GM21423 (cell line): Measurements from ENCODE around the gene CDK12.
"Not testable (repeated sequence)": the region's sequence is repeated elsewhere in the genome, so short reads cannot be mapped to it uniquely, and the experiment has no call there.

ENCODE experiments used
- ATAC-seq: cut with Tn5 transposase; IDR thresholded peaks from one replicate; pipeline ENCODE4 v1.9.1; 2021; ENCODE audit warnings: mild to moderate bottlenecking, moderate library complexity; ENCODE audit not compliant: unreplicated experiment

CDK12 gene

GRCh38 chr17:39496921-39497320 lies 35.6 kb downstream of the CDK12 start:
- ATAC-seq, result not testable (repeated sequence)

- ATAC-seq, result no peak
Measured at GRCh38 chr17:39507511-39507910, 46.2 kb downstream of the CDK12 start.

- no peak for ATAC-seq
Measured at GRCh38 chr17:39508987-39509386, 47.7 kb downstream of the CDK12 start.

DNA sequence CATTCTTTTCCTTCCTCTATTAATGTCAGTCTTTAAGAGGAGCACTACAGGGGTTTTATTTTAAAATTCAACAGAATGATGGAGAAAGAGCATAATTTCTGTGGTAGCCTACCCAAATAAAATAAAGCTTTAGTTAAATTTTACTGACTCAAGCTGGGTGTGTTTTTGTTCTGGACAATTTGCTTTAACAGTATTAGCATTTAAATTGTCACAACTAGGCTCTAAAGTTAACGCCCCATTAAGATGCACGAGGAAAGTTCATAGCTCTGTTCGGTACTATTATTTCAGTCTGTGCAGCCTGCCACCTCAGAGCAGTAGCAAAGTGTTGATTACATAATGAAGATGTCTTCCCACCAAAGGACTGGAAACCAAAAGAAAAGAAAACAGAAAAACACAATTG lies 52.0 kb downstream of the CDK12 start:
- no peak for ATAC-seq

DNA sequence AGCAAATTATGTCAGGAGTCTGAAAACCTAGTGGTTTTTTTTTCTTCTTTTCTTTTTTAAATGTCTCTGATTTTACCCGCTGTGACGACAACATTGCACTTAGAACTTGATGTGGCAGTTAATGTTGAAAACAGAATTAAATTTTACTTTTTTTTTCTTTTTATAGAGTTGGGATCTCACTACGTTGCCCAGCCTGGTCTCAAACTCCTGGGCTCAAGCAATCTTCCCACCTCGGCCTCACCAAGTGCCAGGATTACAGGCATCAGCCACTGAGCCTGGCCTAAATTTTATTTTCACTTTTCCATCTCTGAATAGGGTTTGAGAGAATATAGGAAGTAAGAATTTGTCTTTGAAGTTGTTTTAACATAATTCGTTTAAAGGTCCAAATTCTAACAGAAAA lies 52.6 kb downstream of the CDK12 start:
- ATAC-seq, result no peak

DNA sequence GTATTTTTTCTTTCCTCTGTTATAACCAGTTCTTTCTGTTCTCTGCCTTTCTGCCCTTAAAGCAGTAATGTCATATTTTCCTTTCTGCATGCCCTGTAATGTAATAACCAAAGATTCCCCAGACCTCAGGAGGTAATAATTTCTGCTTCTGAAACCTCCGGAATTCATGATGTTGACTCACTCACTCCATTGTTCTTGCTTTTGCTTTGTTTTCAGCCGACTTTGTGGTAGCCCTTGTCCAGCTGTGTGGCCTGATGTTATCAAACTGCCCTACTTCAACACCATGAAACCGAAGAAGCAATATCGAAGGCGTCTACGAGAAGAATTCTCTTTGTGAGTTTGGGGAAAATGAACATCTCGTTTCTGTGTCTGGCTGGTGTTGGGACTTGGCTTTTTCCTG lies 55.9 kb downstream of the CDK12 start:
- no peak for ATAC-seq

GRCh38 chr17:39525801-39526506 lies 64.7 kb downstream of the CDK12 start:
- ATAC-seq, result no peak

- no peak for ATAC-seq
Measured at GRCh38 chr17:39527220-39527813, 66.0 kb downstream of the CDK12 start.

- no peak for ATAC-seq
Measured at GRCh38 chr17:39529455-39529854, 68.2 kb downstream of the CDK12 start.

DNA sequence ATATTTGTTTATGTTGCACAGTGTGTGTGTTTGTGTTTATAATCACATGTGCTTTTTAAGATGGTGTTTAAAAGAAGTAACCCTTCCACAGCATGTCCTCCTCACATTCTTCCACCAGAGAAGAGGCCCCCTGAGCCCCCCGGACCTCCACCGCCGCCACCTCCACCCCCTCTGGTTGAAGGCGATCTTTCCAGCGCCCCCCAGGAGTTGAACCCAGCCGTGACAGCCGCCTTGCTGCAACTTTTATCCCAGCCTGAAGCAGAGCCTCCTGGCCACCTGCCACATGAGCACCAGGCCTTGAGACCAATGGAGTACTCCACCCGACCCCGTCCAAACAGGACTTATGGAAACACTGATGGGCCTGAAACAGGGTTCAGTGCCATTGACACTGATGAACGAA lies 69.2 kb downstream of the CDK12 start:
- ATAC-seq, result no peak

GRCh38 chr17:39531252-39531651 lies 70.0 kb downstream of the CDK12 start:
- no peak for ATAC-seq

DNA sequence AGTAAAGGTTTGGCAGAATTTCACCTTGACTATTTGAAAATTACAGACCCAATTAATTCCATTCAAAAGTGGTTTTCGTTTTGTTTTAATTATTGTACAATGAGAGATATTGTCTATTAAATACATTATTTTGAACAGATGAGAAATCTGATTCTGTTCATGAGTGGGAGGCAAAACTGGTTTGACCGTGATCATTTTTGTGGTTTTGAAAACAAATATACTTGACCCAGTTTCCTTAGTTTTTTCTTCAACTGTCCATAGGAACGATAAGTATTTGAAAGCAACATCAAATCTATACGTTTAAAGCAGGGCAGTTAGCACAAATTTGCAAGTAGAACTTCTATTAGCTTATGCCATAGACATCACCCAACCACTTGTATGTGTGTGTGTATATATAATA lies 72.6 kb downstream of the CDK12 start:
- ATAC-seq, result no peak

DNA sequence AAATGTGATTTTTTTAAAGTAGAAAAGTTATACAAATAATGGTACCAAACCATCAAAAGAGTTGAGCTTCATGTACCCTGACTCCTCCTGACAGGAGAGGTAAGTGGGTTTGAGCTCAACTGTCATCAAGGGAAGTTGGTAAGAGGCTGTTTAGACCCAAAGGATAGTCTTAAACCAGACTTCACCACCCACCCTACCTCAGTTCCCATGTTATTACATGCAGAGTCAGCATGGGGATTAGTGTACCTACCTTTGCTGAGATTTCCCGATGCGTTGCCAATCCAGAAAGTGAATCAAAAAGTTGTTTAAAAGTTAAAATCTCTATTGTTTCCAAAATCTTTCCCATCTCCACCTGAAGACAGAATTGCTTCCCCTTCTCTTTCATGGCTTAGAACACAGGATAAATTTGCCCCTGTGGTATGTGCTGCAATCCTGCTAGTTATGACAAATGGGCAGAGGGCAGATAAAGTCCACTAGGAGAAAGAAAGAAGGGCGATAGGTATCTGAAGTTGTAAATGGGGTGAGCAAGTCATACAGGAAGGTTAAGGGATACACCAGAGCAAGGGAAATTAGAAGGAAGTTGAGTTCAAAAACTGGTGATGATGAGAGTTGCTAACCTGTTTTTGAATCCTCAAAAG lies 73.6 kb downstream of the CDK12 start:
- no peak for ATAC-seq

- no peak for ATAC-seq
Measured at GRCh38 chr17:39536468-39536867, 75.2 kb downstream of the CDK12 start.

DNA sequence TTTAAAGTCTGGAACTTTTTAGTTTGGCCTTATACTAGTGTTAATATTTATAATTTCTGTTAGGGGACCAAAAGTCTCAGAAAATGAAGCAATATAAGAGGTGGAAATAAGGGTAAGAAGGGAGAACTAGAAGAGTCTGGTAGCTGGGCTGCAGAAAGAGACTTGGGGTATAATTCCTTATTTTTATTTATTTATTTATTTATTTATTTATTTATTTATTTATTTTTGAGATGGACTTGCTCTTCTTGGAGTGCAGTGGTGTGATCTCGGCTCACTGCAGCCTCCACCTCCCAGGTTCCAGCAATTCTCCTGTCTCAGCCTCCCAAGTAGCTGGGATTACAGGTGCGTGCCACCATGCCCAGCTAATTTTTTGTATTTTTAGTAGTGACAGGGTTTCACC lies 76.1 kb downstream of the CDK12 start:
- ATAC-seq, result not testable (repeated sequence)

GRCh38 chr17:39538866-39539265 lies 77.6 kb downstream of the CDK12 start:
- ATAC-seq, result no peak

GRCh38 chr17:39540611-39541010 lies 79.3 kb downstream of the CDK12 start:
- ATAC-seq, result no peak

- no peak for ATAC-seq
Measured at GRCh38 chr17:39541652-39542051, 80.4 kb downstream of the CDK12 start.

DNA sequence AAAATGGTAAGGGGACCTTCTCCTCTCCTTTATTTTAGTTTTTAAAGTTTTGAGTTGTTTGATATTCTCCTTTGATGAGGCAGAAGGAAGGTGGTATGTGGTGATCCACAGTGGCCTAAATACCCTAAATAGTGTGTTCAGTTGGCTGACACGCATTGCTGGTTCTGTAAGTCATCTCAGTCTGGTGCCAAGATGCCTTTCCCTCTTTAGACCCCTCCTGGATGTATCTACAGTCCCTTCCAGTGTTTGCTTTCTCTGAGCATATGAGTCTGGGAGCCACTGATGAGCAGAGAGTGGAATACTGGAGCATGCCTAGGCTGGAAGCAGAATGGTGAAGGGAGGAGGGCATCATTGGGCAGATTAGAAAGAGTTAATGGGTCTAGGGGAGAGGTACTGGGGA lies 81.9 kb downstream of the CDK12 start:
- ATAC-seq, result no peak

DNA sequence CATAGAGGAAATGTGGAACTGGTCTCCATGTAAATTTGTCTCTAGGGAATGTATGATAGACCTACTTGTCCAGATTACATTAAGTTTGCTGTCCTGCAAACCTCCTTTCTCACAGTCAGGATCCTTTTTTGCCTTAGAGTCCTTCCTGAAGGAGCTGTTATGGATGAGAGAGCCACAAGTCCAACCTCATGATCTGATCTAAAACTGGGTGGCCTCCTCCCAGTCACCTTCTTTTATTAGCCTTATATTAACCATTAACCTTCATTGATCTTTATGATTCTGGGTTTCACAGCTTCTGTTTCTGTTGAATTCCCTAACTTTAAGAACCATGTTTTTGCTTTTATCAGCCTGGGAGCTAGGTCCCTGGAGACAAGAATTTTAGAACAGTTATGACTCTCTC lies 82.4 kb downstream of the CDK12 start:
- ATAC-seq, result no peak

DNA sequence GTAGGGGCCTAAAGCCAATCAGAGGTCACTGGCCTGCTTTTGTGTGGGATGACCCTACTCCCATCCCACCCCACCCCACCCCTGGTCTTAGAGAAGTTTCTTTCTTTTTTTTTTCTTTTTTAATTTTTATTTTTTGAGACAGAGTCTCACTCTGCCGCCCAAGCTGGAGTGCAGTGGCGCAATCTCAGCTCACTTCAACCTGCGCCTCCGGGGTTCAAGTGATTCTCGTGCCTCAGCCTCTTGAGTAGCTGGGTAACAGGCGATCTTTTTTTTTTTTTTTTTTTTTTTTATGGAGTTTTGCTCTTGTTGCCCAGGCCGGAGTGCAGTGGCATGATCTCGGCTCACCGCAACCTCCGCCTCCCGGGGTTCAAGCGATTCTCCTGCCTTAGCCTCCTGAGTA lies 83.1 kb downstream of the CDK12 start:
- not testable (repeated sequence) for ATAC-seq

DNA sequence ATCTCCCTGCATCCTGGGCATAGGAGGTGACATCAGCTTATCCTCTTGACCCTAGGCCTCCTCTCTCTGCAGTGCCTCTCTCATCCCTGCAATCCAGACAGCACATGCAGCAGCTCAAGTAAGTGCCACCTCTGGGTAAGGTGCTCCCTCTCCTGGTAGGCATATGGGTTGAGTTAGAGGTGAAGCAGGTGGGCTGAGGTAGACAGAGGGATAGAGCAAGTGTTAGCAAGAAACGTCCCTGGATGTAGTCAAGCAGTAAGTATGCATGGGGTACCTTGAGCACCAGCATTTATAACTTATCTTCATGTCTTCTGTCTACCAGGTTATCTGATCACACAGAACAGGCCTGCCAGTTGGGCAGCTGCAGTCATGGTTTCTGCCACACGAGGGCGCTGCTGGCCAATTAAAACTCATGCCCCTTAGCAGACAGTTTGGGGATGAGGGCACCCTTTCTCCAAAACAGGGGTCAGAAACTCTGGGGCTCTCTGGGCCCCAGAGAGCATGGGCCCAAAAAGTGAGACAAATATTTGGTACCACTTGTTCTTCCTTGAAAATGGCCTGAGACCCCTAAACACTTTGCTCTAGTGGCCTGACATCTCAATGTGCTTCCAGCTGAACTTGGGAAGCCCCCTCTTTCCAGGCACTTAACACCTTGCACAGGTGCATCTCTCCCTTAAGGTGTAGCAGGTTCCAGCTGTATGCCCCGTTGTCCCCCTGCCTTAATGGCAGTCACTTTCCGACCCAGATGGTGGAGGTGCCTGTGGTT lies 86.6 kb downstream of the CDK12 start:
- ATAC-seq, result no peak
